Measurements from ENCODE around the gene TLCD2. TPM values are rescaled to one million over a fixed set of nuclear protein-coding genes. Genes with fewer than 3 reads are reported as not detected.

TLCD2 gene
- total and polyA plus RNA-seq, 2 of the 13 experiments (the other 11 are each of a cell fraction or from before 2014, with no cell fraction given), result 0.90 to 1.1 TPM

- no peak for TF ChIP-seq ZNF296 (CRISPR knock-in tag; conservative IDR thresholded peaks at IDR 0.05)
- TF ChIP-seq KDM6A (CRISPR knock-in tag; IDR thresholded peaks at IDR 0.05; ENCODE audit: low read depth), result no peak
- no peak for TF ChIP-seq CAMTA2 (CRISPR knock-in tag; IDR thresholded peaks at IDR 0.05; ENCODE audit: borderline replicate concordance)
- peak; percentile 41; the same call in 1 of the 2 replicates for TF ChIP-seq ZFX (CRISPR knock-in tag; IDR thresholded peaks at IDR 0.05; ENCODE audit: low read depth)
- TF ChIP-seq ZNF672 (CRISPR knock-in tag; IDR thresholded peaks at IDR 0.05), result no peak
- TF ChIP-seq THAP8 (CRISPR knock-in tag; IDR thresholded peaks at IDR 0.05; ENCODE audit: borderline replicate concordance), result no peak
- no peak for TF ChIP-seq ZNF512B (CRISPR knock-in tag; IDR thresholded peaks at IDR 0.05; ENCODE audit: borderline replicate concordance)
- no peak for TF ChIP-seq PAWR (CRISPR knock-in tag; IDR thresholded peaks at IDR 0.05; ENCODE audit: borderline replicate concordance)
- no peak for TF ChIP-seq TOPORS (CRISPR knock-in tag; IDR thresholded peaks at IDR 0.05)
- no peak for TF ChIP-seq ZNF138 (CRISPR knock-in tag; IDR thresholded peaks at IDR 0.05; ENCODE audit: low read depth)
- TF ChIP-seq ZSCAN25 (CRISPR knock-in tag; IDR thresholded peaks at IDR 0.05), result no peak
- no peak for TF ChIP-seq ZBTB8A (CRISPR knock-in tag; IDR thresholded peaks at IDR 0.05; ENCODE audit: borderline replicate concordance, low read depth)
- no peak for TF ChIP-seq ZNF318 (CRISPR knock-in tag; IDR thresholded peaks at IDR 0.05)
- no peak for TF ChIP-seq SUZ12 (IDR thresholded peaks at IDR 0.05; ENCODE audit: low read depth, low read length)
- TF ChIP-seq SNRNP70 (IDR thresholded peaks at IDR 0.05; ENCODE audit: low read depth, low read length), result no peak
- peak; percentile 87 for TF ChIP-seq NFYB (CRISPR knock-in tag; IDR thresholded peaks at IDR 0.05)
- TF ChIP-seq ARHGAP35 (CRISPR knock-in tag; IDR thresholded peaks at IDR 0.05; ENCODE audit: borderline replicate concordance), result no peak
- TF ChIP-seq ZNF350 (CRISPR knock-in tag; IDR thresholded peaks at IDR 0.05; ENCODE audit: borderline replicate concordance, low read depth), result no peak; the same call in 1 of the 2 replicates
Observed at GRCh38 chr17:1716912-1717695, 6.9 kb upstream of the TLCD2 start (continued).

Measured in HepG2 (cell line).